Neural cell (in vitro differentiated cells): Measurements from ENCODE around the gene USP10. TPM values are rescaled to one million over a fixed set of nuclear protein-coding genes. Genes with fewer than 3 reads are reported as not detected.

Experiments
- H2AFZ ChIP-seq: fragments of 200-600, 300-800 bp; sonication (generic), shearing (Covaris generic); 2 replicates; pipeline ENCODE4 v1.6.0; 2014; ENCODE audit warnings: low read depth, mild to moderate bottlenecking, antibody characterized with exemption, low read length, moderate library complexity
- H3F3A ChIP-seq: fragments of 200-600 bp; shearing (Covaris generic); 2 replicates; pipeline ENCODE4 v1.6.1; 2016; ENCODE audit warnings: mild to moderate bottlenecking, moderate library complexity, mixed read lengths, antibody characterized with exemption, low read length; ENCODE audit not compliant: insufficient read depth, poor library complexity, severe bottlenecking
- H3K27ac ChIP-seq: fragments of 200-600, 300-800 bp; sonication (generic), shearing (Covaris generic); 2 replicates; pipeline ENCODE4 v1.5.1; 2014; ENCODE audit warnings: mild to moderate bottlenecking, low read length, moderate library complexity
- H3K27me3 ChIP-seq: fragments of 300-800, 200-600 bp; sonication (generic), shearing (Covaris generic); 2 replicates; pipeline ENCODE4 v1.6.0; 2014; ENCODE audit warnings: mild to moderate bottlenecking, low read depth, low read length, moderate library complexity; ENCODE audit not compliant: insufficient read depth
- H3K36me3 ChIP-seq: fragments of 300-800, 200-600 bp; sonication (generic), shearing (Covaris generic); 2 replicates; pipeline ENCODE4 v1.5.1; 2014; ENCODE audit warnings: mild to moderate bottlenecking, antibody characterized with exemption, low read length, moderate library complexity; ENCODE audit not compliant: insufficient read depth
- H3K4me2 ChIP-seq: fragments of 300-800, 200-600 bp; sonication (generic), shearing (Covaris generic); 2 replicates; pipeline ENCODE4 v1.6.0; 2014; ENCODE audit warnings: mild to moderate bottlenecking, low read length
- H3K4me3 ChIP-seq: fragments of 300-800, 200-600 bp; sonication (generic), shearing (Covaris generic); 2 replicates; pipeline ENCODE4 v1.5.1; 2014; ENCODE audit warnings: mild to moderate bottlenecking, low read length, moderate library complexity
- H3K79me2 ChIP-seq: fragments of 200-600 bp; shearing (Covaris generic); replicated peaks from 2 replicates; pipeline ENCODE4 v1.6.0; 2014; ENCODE audit warnings: mild to moderate bottlenecking, low read length, moderate library complexity; ENCODE audit not compliant: insufficient read depth
- H3K9ac ChIP-seq: fragments of 300-800, 200-600 bp; sonication (generic), shearing (Covaris generic); 2 replicates; pipeline ENCODE4 v1.6.1; 2016; ENCODE audit warnings: mild to moderate bottlenecking, low read length, mixed read lengths
- H3K9me2 ChIP-seq: fragments of 200-600 bp; shearing (Covaris generic); 2 replicates; pipeline ENCODE4 v1.6.1; 2016; ENCODE audit warnings: mild to moderate bottlenecking, low read length, mixed read lengths; ENCODE audit not compliant: insufficient read depth
- H3K9me3 ChIP-seq: fragments of 200-600, 300-800 bp; sonication (generic), shearing (Covaris generic); 2 replicates; pipeline ENCODE4 v1.6.1; 2016; ENCODE audit warnings: mild to moderate bottlenecking, mixed run types, low read length, moderate library complexity, mixed read lengths
- H4K20me1 ChIP-seq: fragments of 200-600 bp; shearing (Covaris generic); 2 replicates; pipeline ENCODE4 v1.6.1; 2016; ENCODE audit warnings: mild to moderate bottlenecking, mixed run types; ENCODE audit not compliant: insufficient read depth
- EP300 ChIP-seq: fragments of 450-650 bp; conservative IDR thresholded peaks from 2 replicates; pipeline ENCODE4 v1.6.1; 2014; ENCODE audit warnings: antibody characterized with exemption, mild to moderate bottlenecking, moderate library complexity; ENCODE audit not compliant: poor library complexity, severe bottlenecking
- EZH2 ChIP-seq: fragments of 200-600, 300-800 bp; shearing (Covaris generic), sonication (generic); IDR thresholded peaks from 2 replicates; pipeline ENCODE4 v1.6.1; 2014; ENCODE audit warnings: antibody characterized with exemption, low read length, borderline replicate concordance, mild to moderate bottlenecking; ENCODE audit not compliant: insufficient read depth, poor library complexity, severe bottlenecking
- MXI1 ChIP-seq: fragments of 450-650 bp; conservative IDR thresholded peaks from 2 replicates; pipeline ENCODE4 v1.6.1; 2014; ENCODE audit warnings: antibody characterized with exemption, mild to moderate bottlenecking; ENCODE audit not compliant: poor library complexity, severe bottlenecking
- POLR2AphosphoS5 ChIP-seq: IDR thresholded peaks from 2 replicates; pipeline ENCODE4 v1.6.1; 2012
- RAD21 ChIP-seq: fragments of 450-650 bp; conservative IDR thresholded peaks from 2 replicates; pipeline ENCODE4 v1.6.1; 2014; ENCODE audit warnings: antibody characterized with exemption, mild to moderate bottlenecking, moderate library complexity
- SMC3 ChIP-seq: fragments of 450-650 bp; conservative IDR thresholded peaks from 2 replicates; pipeline ENCODE4 v1.6.1; 2014; ENCODE audit warnings: antibody characterized with exemption, mild to moderate bottlenecking, moderate library complexity; ENCODE audit not compliant: poor library complexity
- TAF1 ChIP-seq: IDR thresholded peaks from 2 replicates; pipeline ENCODE4 v1.6.1; 2012; ENCODE audit warnings: low read depth
- polyA plus RNA-seq: library from polyadenylated mRNA; depleted of rRNA; stranded (reverse); fragments of >200 nt; gene quantifications from 2 replicates; pipeline ENCODE4 v1.2.3, GENCODE V29; 2014
- TF ChIP-seq, protein P1 (sequence below): fragments of 450-650 bp; IDR thresholded peaks from 2 replicates; pipeline ENCODE4 v1.5.1; 2014; ENCODE audit warnings: antibody characterized with exemption, mild to moderate bottlenecking, moderate library complexity; ENCODE audit not compliant: poor library complexity, severe bottlenecking
- TF ChIP-seq, protein P2 (sequence below): IDR thresholded peaks from 2 replicates; pipeline ENCODE4 v1.6.1; 2012; ENCODE audit warnings: borderline replicate concordance

USP10 gene
- polyA plus RNA-seq, 1 donor from 2014 or later: 48.9 TPM

DNA sequence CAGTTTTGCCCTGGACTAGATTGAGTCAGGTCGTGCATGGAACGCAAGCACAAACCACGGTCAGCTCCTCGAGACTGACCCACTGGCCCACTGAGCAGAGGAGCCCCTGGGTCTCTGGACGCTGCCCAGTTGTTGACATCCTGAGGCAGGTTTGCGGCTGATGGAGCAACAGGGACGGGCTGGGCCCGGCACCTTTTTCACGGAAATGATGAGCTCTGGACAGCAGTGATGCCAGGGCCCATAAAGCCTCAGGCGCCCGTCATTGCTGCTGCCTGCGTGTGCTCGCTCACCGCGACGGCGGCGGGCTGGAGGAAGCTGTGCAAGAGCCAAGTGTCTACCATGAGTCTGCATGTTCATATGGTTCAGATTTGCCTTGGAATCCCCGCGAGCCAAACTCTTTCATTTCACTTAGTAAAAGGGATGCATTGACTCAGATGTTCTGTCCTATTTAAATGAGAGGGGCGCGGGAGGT lies 89.2 kb downstream of the USP10 start:
- Histone ChIP-seq H3K9me3 (no peaks in the 10 kb centered on the region), H3K9ac (no peak overlapping the region), H3K36me3 (no peaks in the 10 kb centered on the region), H3F3A (no peaks in the 10 kb centered on the region), H3K9me2 (no peaks in the 10 kb centered on the region), H2AFZ (no peak overlapping the region), H3K27me3 (no peaks in the 10 kb centered on the region), H3K4me2 (no peak overlapping the region), H3K79me2 (no peaks in the 10 kb centered on the region), H4K20me1 (no peaks in the 10 kb centered on the region), H3K4me3 (no peak overlapping the region), H3K27ac (no peak overlapping the region)
- TF ChIP-seq, protein P1, sequence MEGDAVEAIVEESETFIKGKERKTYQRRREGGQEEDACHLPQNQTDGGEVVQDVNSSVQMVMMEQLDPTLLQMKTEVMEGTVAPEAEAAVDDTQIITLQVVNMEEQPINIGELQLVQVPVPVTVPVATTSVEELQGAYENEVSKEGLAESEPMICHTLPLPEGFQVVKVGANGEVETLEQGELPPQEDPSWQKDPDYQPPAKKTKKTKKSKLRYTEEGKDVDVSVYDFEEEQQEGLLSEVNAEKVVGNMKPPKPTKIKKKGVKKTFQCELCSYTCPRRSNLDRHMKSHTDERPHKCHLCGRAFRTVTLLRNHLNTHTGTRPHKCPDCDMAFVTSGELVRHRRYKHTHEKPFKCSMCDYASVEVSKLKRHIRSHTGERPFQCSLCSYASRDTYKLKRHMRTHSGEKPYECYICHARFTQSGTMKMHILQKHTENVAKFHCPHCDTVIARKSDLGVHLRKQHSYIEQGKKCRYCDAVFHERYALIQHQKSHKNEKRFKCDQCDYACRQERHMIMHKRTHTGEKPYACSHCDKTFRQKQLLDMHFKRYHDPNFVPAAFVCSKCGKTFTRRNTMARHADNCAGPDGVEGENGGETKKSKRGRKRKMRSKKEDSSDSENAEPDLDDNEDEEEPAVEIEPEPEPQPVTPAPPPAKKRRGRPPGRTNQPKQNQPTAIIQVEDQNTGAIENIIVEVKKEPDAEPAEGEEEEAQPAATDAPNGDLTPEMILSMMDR: no peak
- TF ChIP-seq SMC3 (no peak), TAF1 (no peak), POLR2AphosphoS5 (no peak), MXI1 (no peak), RAD21 (no peak)
- TF ChIP-seq, protein P2, sequence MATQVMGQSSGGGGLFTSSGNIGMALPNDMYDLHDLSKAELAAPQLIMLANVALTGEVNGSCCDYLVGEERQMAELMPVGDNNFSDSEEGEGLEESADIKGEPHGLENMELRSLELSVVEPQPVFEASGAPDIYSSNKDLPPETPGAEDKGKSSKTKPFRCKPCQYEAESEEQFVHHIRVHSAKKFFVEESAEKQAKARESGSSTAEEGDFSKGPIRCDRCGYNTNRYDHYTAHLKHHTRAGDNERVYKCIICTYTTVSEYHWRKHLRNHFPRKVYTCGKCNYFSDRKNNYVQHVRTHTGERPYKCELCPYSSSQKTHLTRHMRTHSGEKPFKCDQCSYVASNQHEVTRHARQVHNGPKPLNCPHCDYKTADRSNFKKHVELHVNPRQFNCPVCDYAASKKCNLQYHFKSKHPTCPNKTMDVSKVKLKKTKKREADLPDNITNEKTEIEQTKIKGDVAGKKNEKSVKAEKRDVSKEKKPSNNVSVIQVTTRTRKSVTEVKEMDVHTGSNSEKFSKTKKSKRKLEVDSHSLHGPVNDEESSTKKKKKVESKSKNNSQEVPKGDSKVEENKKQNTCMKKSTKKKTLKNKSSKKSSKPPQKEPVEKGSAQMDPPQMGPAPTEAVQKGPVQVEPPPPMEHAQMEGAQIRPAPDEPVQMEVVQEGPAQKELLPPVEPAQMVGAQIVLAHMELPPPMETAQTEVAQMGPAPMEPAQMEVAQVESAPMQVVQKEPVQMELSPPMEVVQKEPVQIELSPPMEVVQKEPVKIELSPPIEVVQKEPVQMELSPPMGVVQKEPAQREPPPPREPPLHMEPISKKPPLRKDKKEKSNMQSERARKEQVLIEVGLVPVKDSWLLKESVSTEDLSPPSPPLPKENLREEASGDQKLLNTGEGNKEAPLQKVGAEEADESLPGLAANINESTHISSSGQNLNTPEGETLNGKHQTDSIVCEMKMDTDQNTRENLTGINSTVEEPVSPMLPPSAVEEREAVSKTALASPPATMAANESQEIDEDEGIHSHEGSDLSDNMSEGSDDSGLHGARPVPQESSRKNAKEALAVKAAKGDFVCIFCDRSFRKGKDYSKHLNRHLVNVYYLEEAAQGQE: no peak

DNA sequence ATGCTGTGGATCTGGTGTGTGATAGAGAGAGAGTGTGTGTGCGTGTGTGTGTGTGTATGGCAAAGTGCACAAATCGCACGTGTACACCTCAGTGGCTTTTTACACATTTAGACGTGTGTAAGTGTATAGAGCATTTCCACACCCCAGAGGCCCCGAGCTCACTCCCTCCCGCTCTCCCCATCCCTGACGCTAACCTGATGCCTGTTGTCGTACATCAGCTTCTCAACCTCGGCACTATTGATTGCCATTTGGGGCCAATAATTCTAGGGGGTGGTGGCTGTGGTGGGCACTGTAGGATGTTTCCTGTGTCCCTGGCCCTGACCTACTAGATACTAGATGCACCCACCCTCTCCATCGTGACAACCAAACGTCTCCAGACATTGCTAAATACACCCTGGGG lies 89.6 kb downstream of the USP10 start:
- H3K27me3 ChIP-seq: no peaks in the 10 kb centered on the region
- no peaks in the 10 kb centered on the region for H3K9me2 ChIP-seq
- no peak for TF ChIP-seq EZH2
- no peak for TF ChIP-seq SMC3
- no peak for TF ChIP-seq EP300
- H3K9ac ChIP-seq: no peak overlapping the region
- no peaks in the 10 kb centered on the region for H3K79me2 ChIP-seq
- H3F3A ChIP-seq: no peaks in the 10 kb centered on the region
- H4K20me1 ChIP-seq: no peaks in the 10 kb centered on the region
- no peak overlapping the region for H3K4me3 ChIP-seq
- H3K27ac ChIP-seq: no peak overlapping the region
- no peak overlapping the region for H2AFZ ChIP-seq
- no peaks in the 10 kb centered on the region for H3K36me3 ChIP-seq
- no peak overlapping the region for H3K4me2 ChIP-seq
- no peaks in the 10 kb centered on the region for H3K9me3 ChIP-seq

DNA sequence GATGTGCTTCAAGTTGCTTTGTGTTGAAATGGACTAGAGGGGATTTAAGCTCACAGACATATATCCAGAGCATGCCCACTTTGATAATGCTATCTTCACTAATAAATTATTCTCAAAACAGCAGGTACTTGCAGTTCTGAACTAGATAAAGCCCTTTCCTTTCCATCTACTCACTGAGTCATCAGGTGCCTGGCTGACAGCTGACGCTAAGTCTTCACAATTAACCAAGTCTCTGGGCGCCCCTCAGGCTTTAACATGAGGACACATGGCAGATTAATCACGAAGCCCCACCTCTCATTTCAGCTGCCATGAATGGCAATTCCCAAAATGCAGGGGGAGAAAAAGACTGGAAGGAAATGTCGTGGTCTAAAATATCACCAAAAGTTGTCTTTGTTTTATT lies 90.5 kb downstream of the USP10 start:
- Histone ChIP-seq H3K9me2 (no peaks in the 10 kb centered on the region), H4K20me1 (no peaks in the 10 kb centered on the region), H3K27me3 (no peaks in the 10 kb centered on the region), H3F3A (no peaks in the 10 kb centered on the region), H3K4me2 (no peak overlapping the region), H3K27ac (no peak overlapping the region), H3K79me2 (no peaks in the 10 kb centered on the region), H3K9ac (no peak overlapping the region), H3K9me3 (no peaks in the 10 kb centered on the region), H2AFZ (no peak overlapping the region), H3K36me3 (no peaks in the 10 kb centered on the region), H3K4me3 (no peak overlapping the region)
- TF ChIP-seq RAD21: no peak
- TF ChIP-seq MXI1: no peak
- TF ChIP-seq POLR2AphosphoS5: no peak
- TF ChIP-seq, protein P2: no peak
- TF ChIP-seq EP300: no peak
- TF ChIP-seq, protein P1: no peak
- TF ChIP-seq SMC3: no peak
- no peak for TF ChIP-seq EZH2
- no peak for TF ChIP-seq TAF1
